Measurements from ENCODE around the gene SPPL2A.

The SPPL2A gene

DNA sequence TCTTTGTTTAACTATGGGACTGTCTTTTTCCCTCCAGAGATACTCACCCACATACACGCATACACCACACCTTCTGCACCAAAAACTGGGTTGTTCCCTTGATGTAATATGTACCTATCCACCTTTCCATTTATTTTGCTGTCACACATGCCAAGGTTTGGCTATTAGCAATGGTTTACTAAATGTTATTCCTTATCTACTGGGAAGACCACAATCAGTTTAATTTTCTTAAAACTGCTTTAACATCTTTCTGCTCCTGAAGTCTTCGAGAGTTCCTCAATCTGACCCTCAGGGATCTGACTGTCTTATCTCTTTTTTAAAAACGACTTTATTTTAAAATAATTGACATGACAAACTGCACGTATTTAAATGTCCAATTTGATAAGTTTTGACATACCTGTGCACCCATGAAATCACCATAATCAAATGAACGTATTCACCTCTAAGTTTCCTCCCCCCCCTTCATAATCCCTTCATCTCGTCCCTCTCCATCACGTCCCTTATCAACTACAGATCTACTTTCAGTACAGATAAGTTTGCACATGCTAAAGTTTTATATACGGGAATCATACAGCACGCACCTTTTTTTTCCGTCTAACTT, 78.1 kb downstream of the SPPL2A start:
- DNase-seq (ENCODE audit: low read depth, low spot score), result no peak

DNA sequence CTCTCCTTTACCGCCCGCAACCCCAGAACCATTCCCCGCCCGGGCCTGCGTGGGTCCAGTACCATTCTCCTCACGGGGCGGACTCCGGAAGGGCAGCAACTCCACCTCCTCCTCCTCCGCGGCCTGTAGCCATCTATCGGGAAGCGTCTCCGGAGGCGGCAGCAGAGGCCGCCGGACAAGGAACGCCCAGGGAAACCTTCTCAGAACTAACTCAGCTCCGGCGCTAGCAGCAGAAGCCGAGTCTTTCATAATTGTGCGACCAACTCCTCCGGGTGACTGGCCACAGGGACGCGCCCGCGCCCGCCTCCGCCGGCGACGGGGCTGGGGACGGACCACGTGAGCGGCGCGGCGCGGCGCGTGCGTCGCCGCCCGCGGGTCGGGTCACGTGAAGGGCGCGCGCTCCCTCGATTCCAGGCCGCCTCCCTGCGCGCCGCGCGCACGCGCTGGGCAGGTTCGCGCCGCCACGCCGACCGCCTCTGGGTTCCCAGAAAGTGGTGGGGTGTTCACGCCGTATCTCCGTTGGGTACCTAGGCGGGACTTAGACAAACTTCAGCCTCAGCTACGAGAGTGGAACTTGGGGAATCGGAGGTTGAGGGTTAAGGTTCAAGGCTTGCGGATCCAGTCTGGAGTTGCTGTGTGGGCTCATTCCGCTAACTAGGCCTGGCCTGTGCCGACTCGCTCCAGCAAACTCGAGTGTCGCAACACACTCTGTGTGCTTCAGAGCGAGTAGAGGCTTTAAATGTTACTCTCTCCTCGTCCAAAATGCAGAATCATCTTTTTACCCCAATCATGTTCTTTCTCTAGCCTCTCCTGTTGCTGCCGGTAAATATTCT, 78.8 kb downstream of the SPPL2A start, which contains the start of gene TRPM7:
Gene TRPM7, minus strand, starts transcription at position 329 of the 833 bp plus-strand sequence. Its CDS starts 264 bp downstream, at position 65.
- peak; percentile 76 for DNase-seq (ENCODE audit: low read depth, low spot score)

DNA sequence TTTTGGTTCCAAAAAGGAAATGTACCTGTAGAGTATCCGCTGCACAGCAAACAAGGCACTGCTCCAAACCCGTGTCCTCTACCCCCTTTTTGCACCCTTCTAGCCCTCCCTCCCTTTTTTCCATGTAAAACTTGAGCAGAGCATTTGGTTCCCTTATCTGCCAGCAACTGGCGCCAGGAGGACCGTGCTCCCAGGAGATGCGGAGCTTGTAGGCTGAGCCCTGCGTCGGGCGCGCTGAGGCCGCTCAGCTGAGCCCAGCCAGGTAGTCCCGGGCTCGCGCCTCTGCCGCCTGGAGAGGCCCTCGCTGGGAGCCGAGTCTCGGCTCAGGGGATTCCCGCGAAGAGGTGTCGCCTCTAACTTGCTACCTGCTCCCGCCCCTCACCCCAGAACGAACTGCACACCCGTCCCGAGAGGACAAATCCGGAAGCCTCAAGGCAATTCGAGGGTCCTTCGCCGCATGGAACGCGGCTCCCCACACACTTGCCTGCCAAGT, 79.5 kb downstream of the SPPL2A start:
- peak; percentile 57 for DNase-seq (ENCODE audit: low read depth, low spot score)

DNA sequence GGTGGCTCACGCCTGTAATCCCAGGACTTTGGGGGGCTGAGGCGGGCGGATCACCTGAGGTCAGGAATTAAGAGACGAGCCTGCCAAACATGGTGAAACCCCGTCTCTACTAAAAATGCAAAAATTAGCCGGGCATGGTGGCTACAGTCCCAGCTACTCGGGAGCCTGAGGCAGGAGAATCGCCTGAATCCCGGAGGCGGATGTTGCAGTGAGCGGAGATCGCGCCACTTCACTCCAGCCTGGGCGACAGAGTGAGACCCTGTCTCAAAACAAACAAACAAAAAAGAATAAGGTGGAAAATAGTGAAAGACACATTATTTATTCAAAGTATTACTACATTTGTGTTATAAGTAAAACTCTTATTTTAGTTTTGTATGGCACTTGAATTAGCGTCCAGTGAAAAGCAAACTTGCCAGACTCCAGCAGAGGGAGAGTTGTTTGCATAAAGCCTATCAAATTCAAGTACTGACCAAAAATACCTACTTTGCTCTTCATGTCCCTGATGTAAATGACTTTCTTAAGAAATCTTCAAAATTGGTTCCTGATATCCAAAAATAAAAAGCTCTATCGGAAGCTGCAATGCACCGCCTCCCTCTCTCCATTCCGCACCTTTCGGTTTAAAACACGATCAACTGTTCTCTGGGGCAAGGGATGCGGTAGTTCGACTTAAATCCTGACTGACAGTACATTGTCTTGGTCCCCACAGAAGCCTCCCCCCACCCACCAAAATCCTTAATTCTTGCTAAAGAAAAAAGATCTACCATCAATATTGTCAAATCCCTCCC, 80.1 kb downstream of the SPPL2A start:
- DNase-seq (ENCODE audit: low read depth, low spot score), result no peak

DNA sequence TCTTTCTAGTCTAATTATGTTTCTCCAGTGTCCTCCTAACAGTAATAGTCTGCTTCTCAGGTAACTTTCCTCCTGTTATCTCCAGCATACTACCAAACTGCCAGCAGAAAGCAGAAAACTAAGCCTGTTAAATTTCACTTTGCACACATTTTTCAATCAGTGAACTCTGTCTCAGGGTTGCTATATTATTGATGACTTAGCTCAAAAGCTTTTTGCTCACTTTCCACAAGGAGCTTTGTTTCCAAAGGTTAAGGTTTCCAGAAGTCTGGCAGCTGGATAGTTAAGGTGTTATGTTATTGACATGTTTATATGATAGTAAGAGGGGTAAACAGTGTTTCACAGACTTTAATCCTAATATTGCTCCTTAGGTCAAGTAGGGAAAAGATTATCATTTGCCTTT, 84.0 kb downstream of the SPPL2A start:
- DNase-seq (ENCODE audit: low read depth, low spot score), result no peak

DNA sequence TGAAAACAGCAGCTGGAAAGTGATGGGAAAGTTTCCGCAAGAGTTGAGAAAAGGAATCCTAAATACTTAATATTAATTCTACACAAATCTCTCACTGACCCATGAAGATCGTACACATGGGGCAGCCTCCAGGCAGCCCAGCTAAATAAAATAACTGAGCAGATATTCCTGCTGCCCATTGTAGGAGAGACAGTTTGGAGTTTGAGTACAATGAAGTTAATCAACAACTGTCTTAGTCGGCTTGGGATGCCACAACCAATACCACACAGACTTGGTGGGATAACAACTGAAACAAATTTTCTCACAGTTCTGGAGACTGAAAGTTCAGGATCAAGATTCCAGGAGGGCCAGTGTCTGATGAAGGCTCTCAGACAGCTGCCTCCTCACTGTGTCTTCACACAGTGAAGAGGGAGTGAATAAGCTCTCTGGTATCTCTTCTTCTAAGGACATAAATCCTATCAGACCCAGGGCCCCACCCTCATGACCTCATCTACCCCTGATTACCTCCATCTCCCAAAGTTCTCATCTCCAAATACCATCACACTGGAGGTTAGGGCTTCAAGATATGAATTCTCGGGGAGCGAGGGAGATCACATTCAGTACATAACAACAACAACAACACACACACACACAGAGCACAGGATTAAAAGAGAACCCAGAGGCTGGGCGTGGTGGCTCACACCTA, 88.6 kb downstream of the SPPL2A start:
- no peak for DNase-seq (ENCODE audit: low read depth, low spot score)

DNA sequence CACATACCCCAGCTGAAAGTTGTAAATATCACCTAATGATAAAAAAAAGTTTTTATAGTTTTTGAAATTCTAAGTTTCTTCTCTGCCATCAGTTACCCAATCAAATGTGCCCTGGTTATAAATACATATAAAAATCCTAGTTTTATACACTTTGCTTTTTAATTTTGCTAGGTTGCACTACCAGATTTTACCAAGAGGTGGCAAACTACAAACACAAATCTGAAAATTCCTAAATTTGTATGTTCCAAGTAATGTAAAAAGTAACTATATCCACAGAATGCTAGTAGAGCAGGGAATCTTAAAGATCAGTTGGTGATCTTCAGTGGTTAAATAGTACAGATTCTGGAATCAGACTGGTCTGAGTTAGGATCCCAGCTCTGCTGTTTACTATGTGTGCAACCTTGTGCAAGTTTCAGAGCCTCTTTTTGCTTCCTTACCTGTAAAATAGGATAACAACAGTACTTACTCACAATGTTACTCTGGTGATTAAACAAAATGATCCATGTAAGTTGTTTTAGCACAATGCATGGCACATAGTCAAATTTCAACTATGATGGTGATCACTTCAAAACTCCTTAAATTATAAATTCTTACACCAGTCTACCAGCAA, 89.9 kb downstream of the SPPL2A start:
- no peak for DNase-seq (ENCODE audit: low read depth, low spot score)

DNA sequence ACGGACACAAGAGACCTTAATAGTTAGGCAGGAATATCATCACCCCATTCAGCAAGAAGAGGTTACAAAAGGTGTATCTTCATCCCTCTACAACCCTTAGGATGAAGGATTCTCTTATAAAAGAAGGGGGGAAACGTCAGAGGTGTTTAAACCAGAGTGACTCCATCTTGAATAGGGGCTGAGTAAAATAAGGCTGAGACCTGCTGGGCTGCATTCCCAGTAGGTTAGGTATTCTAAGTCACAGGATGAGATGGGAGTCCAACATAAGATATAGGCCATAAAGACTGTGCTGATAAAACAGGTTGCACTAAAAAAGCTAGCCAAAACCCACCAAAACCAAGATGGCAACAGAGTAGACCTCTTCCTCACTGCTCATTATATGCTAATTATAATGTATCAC, 95.4 kb downstream of the SPPL2A start:
- DNase-seq (ENCODE audit: low read depth, low spot score), result no peak

DNA sequence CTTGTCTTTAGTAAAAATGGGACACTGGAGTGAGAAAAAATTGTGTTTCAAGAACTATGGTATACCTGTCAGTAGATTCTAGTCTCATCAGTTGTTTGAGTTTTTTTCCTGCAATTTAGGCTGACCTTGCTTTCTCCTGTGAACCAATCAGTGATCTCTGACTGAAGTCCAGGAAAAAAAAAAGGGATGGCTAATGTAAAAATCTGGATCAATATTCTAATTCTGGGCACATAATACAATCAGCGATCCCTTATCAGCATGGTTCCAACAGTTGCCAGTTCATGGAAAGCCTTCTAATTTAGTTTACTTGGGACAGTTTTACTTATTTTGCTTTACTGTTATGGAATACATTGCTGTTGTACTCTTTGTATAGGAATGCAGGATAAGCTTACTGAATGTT, 95.9 kb downstream of the SPPL2A start:
- DNase-seq (ENCODE audit: low read depth, low spot score), result no peak

DNA sequence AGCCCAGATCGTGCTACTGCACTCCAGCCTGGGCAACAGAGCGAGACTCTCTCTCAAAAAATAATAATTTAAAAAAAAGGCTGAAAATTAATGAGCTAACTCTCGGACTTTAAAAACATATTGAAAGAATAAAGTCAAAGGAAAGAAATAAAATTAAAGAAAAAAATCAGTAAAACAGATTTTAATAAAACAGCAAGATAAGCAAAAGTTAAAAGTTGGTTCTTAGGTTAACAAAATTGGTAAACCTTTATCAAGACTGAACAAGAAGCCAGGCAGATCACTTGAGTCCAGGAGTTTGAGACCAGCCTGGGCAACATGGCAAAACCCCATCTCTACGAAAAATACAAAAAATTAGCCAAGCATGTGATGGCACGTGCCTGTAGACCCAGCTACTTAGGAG, 99.6 kb downstream of the SPPL2A start:
- no peak for DNase-seq (ENCODE audit: low read depth, low spot score)

DNA sequence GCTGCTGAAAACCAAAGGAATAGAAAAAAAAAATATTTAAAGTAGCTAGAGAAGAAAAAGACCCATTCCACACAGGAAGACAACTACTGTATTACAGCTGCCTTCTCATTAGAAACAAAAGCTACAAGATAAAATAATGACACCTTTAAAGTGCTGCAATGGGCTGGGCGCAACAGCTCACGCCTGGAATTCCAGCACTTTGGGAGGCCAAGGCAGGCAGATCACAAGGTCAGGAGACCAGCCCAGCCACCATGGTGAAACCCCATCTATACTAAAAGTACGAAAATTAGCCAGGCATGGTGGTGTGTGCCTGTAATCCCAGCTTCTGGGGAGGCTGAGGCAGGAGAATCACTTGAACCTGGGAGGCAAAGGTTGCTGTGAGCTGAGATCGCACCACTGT, 110.0 kb downstream of the SPPL2A start:
- no peak for DNase-seq (ENCODE audit: low read depth, low spot score)

DNA sequence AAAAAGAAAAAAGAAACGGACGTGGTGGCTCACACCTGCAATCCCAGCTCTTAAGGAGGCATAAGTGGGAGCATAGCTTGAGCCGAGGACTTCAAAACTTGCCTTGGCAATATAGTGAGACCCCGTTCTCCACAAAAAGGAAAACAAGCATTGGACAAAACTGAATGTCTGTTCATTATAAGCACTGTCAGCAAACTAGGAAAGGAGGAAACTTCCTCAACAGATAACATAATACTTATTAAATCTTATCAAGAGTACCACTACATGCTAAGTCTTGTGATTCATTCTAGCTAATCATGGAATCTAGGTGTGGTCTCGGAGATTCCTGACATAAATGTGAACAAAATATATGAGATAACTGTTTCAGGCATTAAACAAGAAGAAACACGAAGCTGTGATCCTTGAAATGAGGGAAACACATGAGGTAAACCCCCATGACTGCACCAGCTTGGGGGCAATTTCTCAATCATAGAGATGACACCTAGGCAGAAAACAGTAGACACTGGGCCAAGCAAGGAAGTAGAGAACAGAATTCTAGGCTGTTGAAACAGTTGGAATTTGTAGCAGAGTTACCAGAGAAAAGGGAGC, 112.3 kb downstream of the SPPL2A start:
- DNase-seq (ENCODE audit: low read depth, low spot score), result no peak

DNA sequence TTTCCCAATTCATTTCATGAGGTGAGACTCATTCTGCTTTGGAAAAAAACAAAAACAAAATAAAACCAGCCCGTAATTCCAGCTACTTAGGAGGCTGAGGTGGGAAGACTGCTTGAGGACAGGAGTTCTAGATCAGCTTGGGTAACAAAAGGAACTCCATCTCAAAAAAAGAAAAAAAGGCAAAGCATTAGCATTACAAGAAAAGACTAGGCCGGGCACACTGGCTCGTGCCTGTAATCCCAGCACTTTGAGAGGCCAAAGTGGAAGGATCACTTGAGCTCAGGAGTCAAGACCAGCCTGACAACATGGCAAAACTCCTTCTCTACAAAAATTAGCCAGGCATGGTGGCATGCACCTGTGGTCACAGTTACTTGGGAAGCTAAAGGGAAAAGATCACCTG, 112.8 kb downstream of the SPPL2A start:
- DNase-seq (ENCODE audit: low read depth, low spot score), result no peak
